A204.1 (cell line): Measurements from ENCODE around the gene DPP8.
"Not testable (repeated sequence)": the region's sequence is repeated elsewhere in the genome, so short reads cannot be mapped to it uniquely, and the experiment has no call there.

ENCODE experiments used
- FAIRE-seq: peaks from 2 replicates; lab custom pipeline; 2012; peaks lifted over from hg19 to GRCh38; lab: Jason Lieb, UNC

Gene DPP8

GRCh38 chr15:65516997-65517865 is at the start of gene DPP8:
Gene DPP8, minus strand, starts transcription at chr15:65517689. Its CDS starts 5,136 bp downstream, at chr15:65512553.
- peak; percentile 32 for FAIRE-seq

GRCh38 chr15:65561934-65562333 is 44.4 kb upstream of the DPP8 start:
- FAIRE-seq: no peak

GRCh38 chr15:65559941-65560340 is 42.5 kb upstream of the DPP8 start:
- FAIRE-seq: no peak

- FAIRE-seq: no peak
Observed at GRCh38 chr15:65558997-65559760, 41.7 kb upstream of the DPP8 start.

GRCh38 chr15:65558336-65558735 is 40.8 kb upstream of the DPP8 start:
- no peak for FAIRE-seq

GRCh38 chr15:65556622-65557021 is 39.1 kb upstream of the DPP8 start:
- no peak for FAIRE-seq

- FAIRE-seq: no peak
Observed at GRCh38 chr15:65553691-65554090, 36.2 kb upstream of the DPP8 start.

- FAIRE-seq: not testable (repeated sequence)
Observed at GRCh38 chr15:65552851-65553250, 35.4 kb upstream of the DPP8 start.

GRCh38 chr15:65551183-65551582 is 33.7 kb upstream of the DPP8 start:
- no peak for FAIRE-seq

- no peak for FAIRE-seq
Observed at GRCh38 chr15:65550681-65551098, 33.2 kb upstream of the DPP8 start.

- not testable (repeated sequence) for FAIRE-seq
Observed at GRCh38 chr15:65549288-65549687, 31.8 kb upstream of the DPP8 start.

GRCh38 chr15:65547841-65548240 is 30.4 kb upstream of the DPP8 start:
- FAIRE-seq: no peak

GRCh38 chr15:65541231-65541820 is 23.8 kb upstream of the DPP8 start:
- FAIRE-seq: no peak

GRCh38 chr15:65540314-65540713 is 22.8 kb upstream of the DPP8 start:
- no peak for FAIRE-seq

- FAIRE-seq: no peak
Observed at GRCh38 chr15:65535192-65535591, 17.7 kb upstream of the DPP8 start.

- FAIRE-seq: no peak
Observed at GRCh38 chr15:65533057-65533756, 15.7 kb upstream of the DPP8 start.

GRCh38 chr15:65532738-65533051 is 15.2 kb upstream of the DPP8 start:
- no peak for FAIRE-seq

GRCh38 chr15:65530318-65531111 is 13.0 kb upstream of the DPP8 start, which contains the start of gene HACD3:
Gene HACD3, plus strand, starts transcription at chr15:65530463. Its CDS starts 169 bp downstream, at chr15:65530632.
- FAIRE-seq: no peak

GRCh38 chr15:65529762-65530317 is 12.4 kb upstream of the DPP8 start:
- FAIRE-seq: no peak

GRCh38 chr15:65528461-65529060 is 11.1 kb upstream of the DPP8 start:
- no peak for FAIRE-seq

- FAIRE-seq: no peak
Observed at GRCh38 chr15:65525622-65526021, 8.1 kb upstream of the DPP8 start.
